Measurements from ENCODE around the gene IGF1. TPM values are rescaled to one million over a fixed set of nuclear protein-coding genes. Genes with fewer than 3 reads are reported as not detected.
"Not testable (repeated sequence)": the region's sequence is repeated elsewhere in the genome, so short reads cannot be mapped to it uniquely, and the experiment has no call there.

IGF1 gene
- polyA plus RNA-seq, 4 donors = 4.5 to 10.0 (median 8.0) TPM; not detected in 1

DNA sequence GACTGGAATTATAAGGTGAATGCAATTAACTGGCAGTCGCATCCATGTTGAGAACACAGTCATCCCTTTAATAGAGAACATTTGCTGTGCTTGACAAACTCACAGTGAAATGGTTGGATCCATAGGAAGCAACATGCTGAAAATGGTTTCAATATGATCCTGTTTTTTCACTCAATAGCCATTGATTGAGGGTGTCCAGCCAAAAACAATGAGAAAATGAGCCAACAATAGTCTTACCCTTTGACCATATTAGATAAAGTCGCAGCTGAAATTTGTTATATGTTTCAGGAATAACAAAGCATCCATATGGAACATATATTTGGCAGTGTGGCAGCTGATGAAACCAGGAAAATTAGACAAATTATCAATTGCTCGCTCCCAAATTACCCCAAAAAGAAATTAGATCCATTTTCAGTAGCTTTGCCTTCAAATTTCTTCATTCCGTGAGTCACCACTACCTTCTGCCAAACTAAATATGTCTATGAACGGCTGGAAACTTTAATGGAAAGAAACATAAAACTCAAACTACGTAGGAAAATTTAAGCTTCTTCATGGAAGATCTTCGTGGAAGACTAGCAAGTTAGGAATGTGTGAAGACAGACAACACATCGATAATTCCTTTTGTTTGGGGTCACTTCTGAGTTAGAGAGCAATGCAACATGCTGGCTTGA, 17.4 kb downstream of the IGF1 start:
- Histone ChIP-seq H3K4me3 (ENCODE audit: low read depth in 1 of 3, low read length in 3 of 3) (no peak overlapping the region), H3K36me3 (ENCODE audit: control insufficient read depth in 3 of 3, insufficient read depth in 2 of 3, low read depth in 1 of 3, low read length in 3 of 3) (no peaks in the 10 kb centered on the region), H3K27me3 (ENCODE audit: control insufficient read depth in 3 of 3, insufficient read depth in 3 of 3, low read length in 3 of 3) (no peaks in the 10 kb centered on the region), H3K4me1 (ENCODE audit: control insufficient read depth in 3 of 3, insufficient read depth in 2 of 3, low read depth in 1 of 3, low read length in 2 of 3) (no peaks in the 10 kb centered on the region), H3K27ac (ENCODE audit: low read depth in 1 of 3, low read length in 2 of 3) (no peak overlapping the region), H3K9me3 (ENCODE audit: control insufficient read depth in 2 of 2, insufficient read depth in 1 of 2, low read depth in 1 of 2, low read length in 1 of 2) (no peaks in the 10 kb centered on the region)
- 74 to 76% (median 75%) methylated on average over 8 of the region's 8 CpGs for WGBS, 3 donors
- FAIRE-seq (no peak), DNase-seq (no peak)

- Histone ChIP-seq H3K27ac (ENCODE audit: low read depth in 1 of 3, low read length in 2 of 3) (no peak overlapping the region), H3K27me3 (ENCODE audit: control insufficient read depth in 3 of 3, insufficient read depth in 3 of 3, low read length in 3 of 3) (no peaks in the 10 kb centered on the region), H3K9me3 (ENCODE audit: control insufficient read depth in 2 of 2, insufficient read depth in 1 of 2, low read depth in 1 of 2, low read length in 1 of 2) (no peaks in the 10 kb centered on the region), H3K4me1 (ENCODE audit: control insufficient read depth in 3 of 3, insufficient read depth in 2 of 3, low read depth in 1 of 3, low read length in 2 of 3) (no peaks in the 10 kb centered on the region), H3K4me3 (ENCODE audit: low read depth in 1 of 3, low read length in 3 of 3) (no peak overlapping the region), H3K36me3 (ENCODE audit: control insufficient read depth in 3 of 3, insufficient read depth in 2 of 3, low read depth in 1 of 3, low read length in 3 of 3) (no peaks in the 10 kb centered on the region)
- 88 to 94% (median 88%) methylated on average over 1 of the region's 1 CpG for WGBS, 3 donors
- no peak for DNase-seq
- FAIRE-seq = no peak
Measured at GRCh38 chr12:102462386-102462785, 18.0 kb downstream of the IGF1 start.

- Histone ChIP-seq H3K4me3 (ENCODE audit: low read depth in 1 of 3, low read length in 3 of 3) (no peak overlapping the region), H3K9me3 (ENCODE audit: control insufficient read depth in 2 of 2, insufficient read depth in 1 of 2, low read depth in 1 of 2, low read length in 1 of 2) (no peaks in the 10 kb centered on the region), H3K36me3 (ENCODE audit: control insufficient read depth in 3 of 3, insufficient read depth in 2 of 3, low read depth in 1 of 3, low read length in 3 of 3) (no peaks in the 10 kb centered on the region), H3K27ac (ENCODE audit: low read depth in 1 of 3, low read length in 2 of 3) (no peak overlapping the region), H3K4me1 (ENCODE audit: control insufficient read depth in 3 of 3, insufficient read depth in 2 of 3, low read depth in 1 of 3, low read length in 2 of 3) (no peaks in the 10 kb centered on the region), H3K27me3 (ENCODE audit: control insufficient read depth in 3 of 3, insufficient read depth in 3 of 3, low read length in 3 of 3) (no peaks in the 10 kb centered on the region)
- FAIRE-seq (no peak), DNase-seq (no peak)
- 61 to 83% (median 63%) methylated on average over 1 of the region's 1 CpG for WGBS, 3 donors
Measured at GRCh38 chr12:102461501-102461900, 18.9 kb downstream of the IGF1 start.

- no peak for DNase-seq
- Histone ChIP-seq H3K4me3 (ENCODE audit: low read depth in 1 of 3, low read length in 3 of 3) (no peak overlapping the region), H3K4me1 (ENCODE audit: control insufficient read depth in 3 of 3, insufficient read depth in 2 of 3, low read depth in 1 of 3, low read length in 2 of 3) (no peaks in the 10 kb centered on the region), H3K27ac (ENCODE audit: low read depth in 1 of 3, low read length in 2 of 3) (no peak overlapping the region), H3K36me3 (ENCODE audit: control insufficient read depth in 3 of 3, insufficient read depth in 2 of 3, low read depth in 1 of 3, low read length in 3 of 3) (no peaks in the 10 kb centered on the region), H3K9me3 (ENCODE audit: control insufficient read depth in 2 of 2, insufficient read depth in 1 of 2, low read depth in 1 of 2, low read length in 1 of 2) (no peaks in the 10 kb centered on the region), H3K27me3 (ENCODE audit: control insufficient read depth in 3 of 3, insufficient read depth in 3 of 3, low read length in 3 of 3) (no peaks in the 10 kb centered on the region)
- no peak for FAIRE-seq
- WGBS, 3 donors = 66 to 76% (median 69%) methylated on average over 5 of the region's 5 CpGs
Measured at GRCh38 chr12:102459314-102459713, 21.0 kb downstream of the IGF1 start.

GRCh38 chr12:102454808-102455760, 25.3 kb downstream of the IGF1 start:
- 75 to 83% (median 79%) methylated on average over 4 of the region's 4 CpGs for WGBS, 3 donors
- Histone ChIP-seq H3K36me3 (ENCODE audit: control insufficient read depth in 3 of 3, insufficient read depth in 2 of 3, low read depth in 1 of 3, low read length in 3 of 3) (no peaks in the 10 kb centered on the region), H3K4me1 (ENCODE audit: control insufficient read depth in 3 of 3, insufficient read depth in 2 of 3, low read depth in 1 of 3, low read length in 2 of 3) (no peaks in the 10 kb centered on the region), H3K4me3 (ENCODE audit: low read depth in 1 of 3, low read length in 3 of 3) (no peak overlapping the region), H3K27ac (ENCODE audit: low read depth in 1 of 3, low read length in 2 of 3) (no peak overlapping the region), H3K9me3 (ENCODE audit: control insufficient read depth in 2 of 2, insufficient read depth in 1 of 2, low read depth in 1 of 2, low read length in 1 of 2) (no peaks in the 10 kb centered on the region), H3K27me3 (ENCODE audit: control insufficient read depth in 3 of 3, insufficient read depth in 3 of 3, low read length in 3 of 3) (no peaks in the 10 kb centered on the region)
- FAIRE-seq (no peak), DNase-seq (no peak)

DNA sequence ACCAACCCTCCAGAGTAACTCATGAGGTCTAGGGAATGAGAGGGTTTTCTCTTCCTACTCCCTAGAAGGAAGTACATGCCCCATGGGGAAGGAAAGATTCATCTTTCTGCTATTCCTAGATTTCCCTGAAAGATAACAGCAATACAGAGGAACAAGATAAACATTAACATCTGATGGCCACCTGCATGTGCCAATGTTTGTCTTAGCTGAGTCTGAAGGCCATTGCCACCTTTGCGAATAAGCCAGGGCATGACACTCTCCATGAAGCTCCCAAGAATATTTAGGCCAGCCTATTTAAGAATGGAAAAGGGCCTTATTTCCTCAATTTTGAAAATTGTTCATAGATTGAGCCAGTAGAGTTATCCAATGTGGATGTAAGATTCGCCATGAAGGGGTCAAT, 26.0 kb downstream of the IGF1 start:
- DNase-seq (no peak), FAIRE-seq (no peak)
- Histone ChIP-seq H3K27me3 (ENCODE audit: control insufficient read depth in 3 of 3, insufficient read depth in 3 of 3, low read length in 3 of 3) (no peaks in the 10 kb centered on the region), H3K4me1 (ENCODE audit: control insufficient read depth in 3 of 3, insufficient read depth in 2 of 3, low read depth in 1 of 3, low read length in 2 of 3) (no peaks in the 10 kb centered on the region), H3K36me3 (ENCODE audit: control insufficient read depth in 3 of 3, insufficient read depth in 2 of 3, low read depth in 1 of 3, low read length in 3 of 3) (no peaks in the 10 kb centered on the region), H3K27ac (ENCODE audit: low read depth in 1 of 3, low read length in 2 of 3) (no peak overlapping the region), H3K9me3 (ENCODE audit: control insufficient read depth in 2 of 2, insufficient read depth in 1 of 2, low read depth in 1 of 2, low read length in 1 of 2) (no peaks in the 10 kb centered on the region), H3K4me3 (ENCODE audit: low read depth in 1 of 3, low read length in 3 of 3) (no peak overlapping the region)
- 84 to 88% (median 86%) methylated on average over 2 of the region's 2 CpGs for WGBS, 3 donors

- WGBS, 3 donors = 71 to 82% (median 82%) methylated on average over 2 of the region's 2 CpGs
- FAIRE-seq = no peak
- no peak for DNase-seq
- H3K36me3 ChIP-seq (ENCODE audit: control insufficient read depth in 3 of 3, insufficient read depth in 2 of 3, low read depth in 1 of 3, low read length in 3 of 3) = no peaks in the 10 kb centered on the region
- H3K27ac ChIP-seq (ENCODE audit: low read depth in 1 of 3, low read length in 2 of 3) = no peak overlapping the region
- no peaks in the 10 kb centered on the region for H3K9me3 ChIP-seq (ENCODE audit: control insufficient read depth in 2 of 2, insufficient read depth in 1 of 2, low read depth in 1 of 2, low read length in 1 of 2)
- H3K4me1 ChIP-seq (ENCODE audit: control insufficient read depth in 3 of 3, insufficient read depth in 2 of 3, low read depth in 1 of 3, low read length in 2 of 3) = no peaks in the 10 kb centered on the region
- no peaks in the 10 kb centered on the region for H3K27me3 ChIP-seq (ENCODE audit: control insufficient read depth in 3 of 3, insufficient read depth in 3 of 3, low read length in 3 of 3)
- H3K4me3 ChIP-seq (ENCODE audit: low read depth in 1 of 3, low read length in 3 of 3) = no peak overlapping the region
Measured at GRCh38 chr12:102452605-102453004, 27.8 kb downstream of the IGF1 start.

DNA sequence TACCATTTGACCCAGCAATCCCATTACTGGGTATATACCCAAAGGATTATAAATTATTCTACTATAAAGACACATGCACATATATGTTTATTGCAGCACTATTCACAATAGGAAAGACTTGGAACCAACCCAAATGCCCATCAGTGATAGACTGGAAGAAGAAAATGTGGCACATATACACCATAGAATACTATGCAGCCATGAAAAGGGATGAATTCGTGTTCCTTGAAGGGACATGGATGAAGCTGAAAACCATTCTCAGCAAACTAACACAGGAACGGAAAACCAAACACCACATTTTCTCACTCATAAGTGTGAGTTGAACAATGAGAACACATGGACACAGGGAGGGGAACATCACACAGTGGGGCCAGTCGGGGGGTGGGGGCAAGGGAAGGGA, 31.3 kb downstream of the IGF1 start:
- not testable (repeated sequence) for H3K4me3 ChIP-seq (ENCODE audit: low read depth in 1 of 3, low read length in 3 of 3); FAIRE-seq; H3K9me3 ChIP-seq (ENCODE audit: control insufficient read depth in 2 of 2, insufficient read depth in 1 of 2, low read depth in 1 of 2, low read length in 1 of 2); H3K4me1 ChIP-seq (ENCODE audit: control insufficient read depth in 3 of 3, insufficient read depth in 2 of 3, low read depth in 1 of 3, low read length in 2 of 3); H3K27ac ChIP-seq (ENCODE audit: low read depth in 1 of 3, low read length in 2 of 3); DNase-seq; H3K27me3 ChIP-seq (ENCODE audit: control insufficient read depth in 3 of 3, insufficient read depth in 3 of 3, low read length in 3 of 3); H3K36me3 ChIP-seq (ENCODE audit: control insufficient read depth in 3 of 3, insufficient read depth in 2 of 3, low read depth in 1 of 3, low read length in 3 of 3)
- 90 to 91% (median 90%) methylated on average over 3 of the region's 3 CpGs for WGBS, 3 donors

Data from small intestine (tissue), 7 donors.